GM21367 (cell line): ENCODE results near the gene PEAK1.

ENCODE experiments used
- ATAC-seq: cut with Tn5 transposase; IDR thresholded peaks from one replicate; pipeline ENCODE4 v1.9.1; 2021; ENCODE audit not compliant: unreplicated experiment

The PEAK1 gene

DNA sequence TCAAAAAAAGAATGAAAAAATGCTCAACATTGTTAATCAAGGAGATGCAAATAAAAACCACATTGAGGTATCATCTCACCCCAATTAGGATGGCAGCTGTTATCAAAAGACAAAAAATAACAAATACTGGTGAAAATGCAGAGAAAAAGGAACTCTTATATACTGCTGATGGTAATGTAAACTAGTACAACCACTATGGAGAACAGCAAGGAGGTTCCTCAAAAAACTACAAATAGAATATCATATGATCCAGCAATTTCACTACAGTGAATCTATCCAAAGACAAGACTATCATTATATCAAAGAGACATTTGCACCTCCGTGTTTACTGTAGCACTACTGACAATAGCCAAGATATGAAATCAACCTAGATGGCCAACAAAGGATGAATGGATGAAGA, 58.4 kb downstream of the PEAK1 start:
- ATAC-seq = no peak

- ATAC-seq = no peak
These were observed 61.2 kb downstream of the PEAK1 start for GRCh38 chr15:77358545-77359240.

GRCh38 chr15:77356305-77356704, 63.6 kb downstream of the PEAK1 start:
- ATAC-seq = no peak

- ATAC-seq = no peak
These were observed 64.6 kb downstream of the PEAK1 start for GRCh38 chr15:77355321-77355720.

DNA sequence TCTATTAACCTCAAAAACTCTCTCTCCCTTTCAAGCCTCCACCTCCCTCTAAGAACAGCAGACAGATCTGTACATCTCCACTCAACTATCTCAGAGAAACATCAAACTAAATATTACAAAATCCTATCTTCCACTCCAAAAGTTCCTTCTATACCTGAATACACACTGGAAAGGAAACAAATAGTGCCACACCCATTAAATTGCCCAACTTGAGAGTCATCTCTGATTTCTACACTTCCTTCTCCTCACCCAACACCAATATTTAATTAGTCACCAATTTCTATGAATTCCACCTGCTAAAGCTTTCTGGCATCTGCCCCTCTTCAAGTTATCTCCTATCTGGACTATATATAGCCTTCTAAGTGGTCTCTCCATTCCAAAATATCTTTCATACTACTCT, 65.8 kb downstream of the PEAK1 start:
- ATAC-seq = no peak

GRCh38 chr15:77352887-77353286, 67.0 kb downstream of the PEAK1 start:
- no peak for ATAC-seq

DNA sequence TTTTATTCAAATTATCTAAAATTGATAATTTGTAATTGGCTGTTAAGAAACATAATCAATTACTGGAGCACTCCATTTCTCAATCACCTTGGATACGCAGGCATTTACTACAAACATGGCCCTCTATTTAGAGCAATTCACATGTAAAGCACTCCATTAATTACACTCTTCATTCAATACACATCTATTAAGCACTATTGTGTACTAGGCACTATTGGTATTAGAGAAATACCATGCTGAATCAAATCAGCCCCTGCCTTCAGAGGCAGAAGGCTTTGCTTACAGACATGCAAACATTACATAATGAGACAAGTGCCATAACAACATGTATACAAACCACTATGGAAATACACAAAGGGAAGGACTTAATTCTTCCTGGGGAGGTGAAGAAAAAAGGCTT, 69.1 kb downstream of the PEAK1 start:
- ATAC-seq = no peak

DNA sequence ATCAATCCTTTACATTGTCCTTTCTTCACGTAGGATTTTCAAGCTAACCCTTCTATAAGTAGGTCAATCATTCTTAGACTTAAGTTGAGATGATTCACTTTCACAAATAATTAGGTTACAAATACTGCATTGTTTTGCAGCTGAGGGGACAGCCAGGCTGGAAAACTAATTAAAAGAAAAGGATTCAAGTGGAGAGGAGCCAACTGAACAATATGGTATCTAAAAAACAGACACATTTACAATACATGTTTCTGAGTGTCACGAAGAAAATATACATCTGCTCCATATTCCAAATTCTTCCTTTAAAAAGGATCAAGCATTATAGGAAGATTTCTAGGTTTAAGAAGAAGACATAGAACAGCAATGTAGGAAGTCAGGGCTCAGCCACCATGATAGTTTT, 70.2 kb downstream of the PEAK1 start:
- no peak for ATAC-seq

GRCh38 chr15:77348511-77348910, 71.4 kb downstream of the PEAK1 start:
- no peak for ATAC-seq

- ATAC-seq = no peak
These were observed 72.7 kb downstream of the PEAK1 start for GRCh38 chr15:77347197-77347596.

GRCh38 chr15:77346245-77347036, 73.5 kb downstream of the PEAK1 start:
- ATAC-seq = no peak

DNA sequence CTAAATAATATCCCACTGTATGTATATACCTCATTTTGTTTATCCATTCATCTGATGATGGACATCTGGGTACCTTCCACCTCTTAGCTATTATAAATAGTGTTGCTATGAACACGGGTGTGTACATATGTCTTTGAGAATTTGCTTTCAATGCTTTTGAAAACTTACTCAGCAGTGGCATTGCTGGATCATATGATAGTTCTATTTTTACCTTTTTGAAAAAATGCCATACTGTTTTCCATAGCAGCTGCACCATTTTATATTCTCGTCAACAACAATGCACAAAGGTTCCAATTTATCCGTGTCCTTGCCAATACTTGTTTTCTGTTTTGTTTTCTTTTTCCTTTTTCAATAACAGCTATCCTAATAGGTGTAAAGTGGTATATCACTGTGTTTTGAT, 77.1 kb downstream of the PEAK1 start:
- no peak for ATAC-seq

GRCh38 chr15:77340245-77340644, 79.7 kb downstream of the PEAK1 start:
- ATAC-seq = no peak

GRCh38 chr15:77336006-77336405, 83.9 kb downstream of the PEAK1 start:
- no peak for ATAC-seq

DNA sequence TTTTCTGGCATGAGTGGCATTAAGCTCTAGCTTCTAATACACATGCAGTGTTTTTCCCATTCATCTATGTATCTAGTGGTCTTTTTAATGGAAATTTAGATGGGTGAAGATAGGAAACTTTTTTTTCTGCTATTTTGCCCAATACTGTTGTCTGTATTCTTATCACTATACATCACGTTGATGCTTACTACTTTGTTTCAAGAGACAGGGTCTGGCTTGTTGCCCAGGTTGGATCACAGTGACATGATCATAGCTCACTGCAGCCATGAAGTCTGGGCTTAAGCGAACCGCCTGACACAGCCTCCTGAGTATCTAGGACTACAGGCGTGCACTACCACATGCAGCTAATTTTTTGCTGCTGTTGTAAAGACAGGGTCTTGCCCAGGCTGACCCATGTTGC, 84.6 kb downstream of the PEAK1 start:
- ATAC-seq = no peak

DNA sequence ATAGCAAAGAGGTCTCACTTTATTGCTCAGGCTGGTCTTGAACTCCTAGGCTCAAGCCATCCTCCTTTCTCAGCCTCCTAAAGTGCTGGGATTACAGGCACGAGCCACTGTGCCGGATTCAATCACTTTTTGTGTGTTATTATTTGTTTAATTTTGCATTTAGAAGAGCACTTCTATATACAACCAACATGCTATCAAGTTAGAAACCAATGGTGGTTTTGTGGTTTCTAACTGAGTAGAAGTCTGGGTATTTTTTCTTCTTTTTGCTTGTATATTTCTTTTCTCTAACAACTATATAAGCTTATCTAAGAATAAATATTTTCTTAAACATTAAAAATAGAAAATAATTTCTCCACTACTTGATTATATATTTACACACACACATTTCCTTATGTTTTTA, 86.7 kb downstream of the PEAK1 start:
- ATAC-seq = no peak

DNA sequence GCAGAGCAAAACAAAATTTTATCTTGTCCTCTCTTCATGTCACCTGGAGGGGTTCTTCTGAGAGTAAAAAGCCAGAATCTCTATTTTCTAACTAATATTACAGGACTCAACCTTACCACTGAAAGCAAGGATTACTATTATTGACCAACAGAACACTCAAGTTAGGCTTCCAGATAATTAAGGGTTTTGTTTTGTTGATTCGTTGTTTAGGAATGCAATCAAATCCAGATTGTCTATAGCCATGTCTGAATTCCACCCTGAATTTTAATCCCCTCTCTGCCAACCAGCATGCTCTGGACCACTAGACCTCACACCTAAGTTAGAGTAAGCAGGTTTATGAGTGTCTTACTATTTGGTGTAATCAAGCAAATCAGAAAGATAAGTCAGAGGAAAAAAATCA, 90.7 kb downstream of the PEAK1 start:
- no peak for ATAC-seq

DNA sequence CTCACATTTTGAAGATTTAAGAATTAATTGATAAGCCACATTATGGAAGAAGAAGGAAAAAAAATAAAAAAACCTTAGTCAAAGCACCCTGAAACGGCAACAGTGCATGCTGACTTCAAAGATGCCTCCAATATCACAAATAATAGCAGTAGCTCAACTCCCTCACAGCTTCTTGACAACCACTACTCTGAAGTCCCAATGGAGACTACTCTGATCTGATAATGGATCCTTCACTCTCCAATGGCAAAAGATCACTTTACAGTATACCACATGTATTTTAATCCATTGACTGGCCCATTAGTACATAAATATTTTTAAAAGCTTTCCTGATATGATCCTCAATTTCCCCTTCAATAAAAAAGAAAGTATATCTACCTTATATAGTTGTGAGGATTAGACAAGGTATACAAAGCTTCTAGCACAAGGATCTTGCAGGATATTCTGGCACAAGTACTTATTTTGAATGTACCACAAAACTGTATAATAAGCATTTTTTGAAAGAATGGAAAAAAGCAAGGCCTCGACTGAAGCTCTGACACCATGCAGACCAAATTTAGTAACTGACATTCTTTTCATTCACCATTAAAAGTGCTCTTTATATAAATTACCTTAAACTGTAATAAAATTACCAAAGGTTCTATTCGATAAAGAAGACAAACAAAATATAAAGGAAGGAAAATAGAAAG, 91.9 kb downstream of the PEAK1 start:
- no peak for ATAC-seq

- ATAC-seq = no peak
These were observed 92.7 kb downstream of the PEAK1 start for GRCh38 chr15:77327168-77327567.

GRCh38 chr15:77326366-77326765, 93.5 kb downstream of the PEAK1 start:
- ATAC-seq = no peak

GRCh38 chr15:77312523-77312922, 107.4 kb downstream of the PEAK1 start:
- ATAC-seq = no peak
